ENCODE data around the gene RHEX. TPM values are rescaled to one million over a fixed set of nuclear protein-coding genes. Genes with fewer than 3 reads are reported as not detected.

The RHEX gene
- total RNA-seq = not detected in 2 replicates

GRCh38 chr1:206052919-206053610, at the start of gene RHEX:
TSS of gene RHEX (plus strand) at chr1:206053173. CDS start at chr1:206097829, 44,656 bp downstream.

GRCh38 chr1:206023695-206024094, 29.3 kb upstream of the RHEX start, which contains the start of gene CTSE:
TSS of gene CTSE (minus strand) at chr1:206023895. CDS start at chr1:206023791, 104 bp downstream.

GRCh38 chr1:206117151-206117948, 64.4 kb downstream of the RHEX start, which contains the start of gene AVPR1B:
TSS of gene AVPR1B (minus strand) at chr1:206117388. CDS start at chr1:206116890, 498 bp downstream.

Other genes with a start within 250 kb of the RHEX start
- gene SLC41A1, start 240.0 kb upstream of the RHEX start, total RNA-seq = 12.5 and 25.6 TPM in 2 replicates
- not detected in 2 replicates for gene PM20D1, start 203.0 kb upstream of the RHEX start, total RNA-seq
- not detected in 2 replicates for gene SLC26A9, start 109.7 kb upstream of the RHEX start, total RNA-seq
- gene RAB7B, start 49.8 kb upstream of the RHEX start, total RNA-seq = 4.6 and 6.3 TPM in 2 replicates
- gene CTSE, start 29.3 kb upstream of the RHEX start, total RNA-seq = not detected in 2 replicates
- not detected in 2 replicates for gene AVPR1B, start 64.2 kb downstream of the RHEX start, total RNA-seq
- gene FAM72A, start 149.7 kb downstream of the RHEX start, total RNA-seq = 3.0 and 5.5 TPM in 2 replicates
- gene SRGAP2, start 150.4 kb downstream of the RHEX start, total RNA-seq = 51.0 and 65.4 TPM in 2 replicates